Vagina (tissue), 2 donors: Measurements from ENCODE around the gene UFC1.

ENCODE experiments used
- POLR2A ChIP-seq, 2 donors: fragments of 450-650 bp; IDR thresholded peaks; one replicate each; pipeline ENCODE4 v1.6.1; 2017; ENCODE audit warnings: antibody characterized with exemption in 2 of 2, mild to moderate bottlenecking in 2 of 2, moderate library complexity in 2 of 2
- TF ChIP-seq, protein P1 (sequence below), 3 experiments: fragments of 450-650 bp in 2 of 3; fragments of 200-600 bp in 1 of 3; sonication (generic) in 1 of 3; IDR thresholded peaks; one replicate each; pipeline ENCODE4 v1.5.1; 2017 to 2019; ENCODE audit warnings: antibody characterized with exemption in 3 of 3, mild to moderate bottlenecking in 2 of 3, moderate library complexity in 2 of 3

DNA sequence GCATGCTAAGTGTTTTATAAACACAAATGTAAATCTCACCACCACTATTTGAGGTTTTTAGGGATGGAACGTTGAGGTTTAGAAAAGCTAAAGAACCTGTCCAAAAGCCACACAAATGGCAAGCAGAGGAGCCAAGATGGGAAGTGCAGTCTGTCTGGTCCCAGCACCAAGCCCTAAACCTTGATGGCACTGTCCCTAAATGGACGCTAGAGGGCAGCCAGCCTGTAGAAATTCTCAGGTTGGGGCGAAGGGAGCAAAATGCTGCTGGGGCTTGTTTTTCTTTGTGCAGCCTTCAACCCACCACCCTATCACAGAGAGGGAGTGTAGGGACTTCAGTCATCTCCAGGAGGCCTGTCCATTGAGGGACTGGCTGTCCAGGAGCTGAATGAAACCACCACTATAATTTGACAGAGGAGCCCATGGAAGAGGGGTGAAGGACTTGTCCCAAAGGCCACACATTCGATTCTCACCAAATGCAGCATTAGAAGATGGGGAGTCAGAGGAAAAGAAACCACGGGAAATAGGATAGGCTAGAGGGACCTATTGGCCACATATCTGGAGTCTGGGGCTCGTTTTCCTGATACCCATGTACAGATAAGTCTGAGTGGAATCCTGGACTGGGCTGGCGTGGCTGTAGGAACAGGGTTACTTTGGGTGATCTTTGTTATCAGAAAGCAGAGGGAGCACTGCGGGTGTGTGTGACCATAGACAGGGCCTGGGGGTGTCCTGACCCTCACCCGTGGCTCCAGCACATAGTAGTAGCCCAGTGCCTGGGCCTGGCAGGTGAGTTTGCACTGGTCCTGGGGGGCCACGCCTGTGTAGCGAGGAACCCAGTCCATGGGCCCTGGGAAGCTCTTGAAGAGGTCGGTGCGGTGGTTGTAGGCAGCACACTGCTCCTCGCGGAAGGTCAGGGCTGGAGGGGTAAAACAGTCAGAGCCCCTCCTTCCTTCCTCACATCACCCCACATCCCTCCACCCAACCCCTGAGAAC lies 39.0 kb downstream of the UFC1 start:
- no peak for TF ChIP-seq POLR2A (IDR thresholded peaks at IDR 0.05)
- TF ChIP-seq, protein P1, sequence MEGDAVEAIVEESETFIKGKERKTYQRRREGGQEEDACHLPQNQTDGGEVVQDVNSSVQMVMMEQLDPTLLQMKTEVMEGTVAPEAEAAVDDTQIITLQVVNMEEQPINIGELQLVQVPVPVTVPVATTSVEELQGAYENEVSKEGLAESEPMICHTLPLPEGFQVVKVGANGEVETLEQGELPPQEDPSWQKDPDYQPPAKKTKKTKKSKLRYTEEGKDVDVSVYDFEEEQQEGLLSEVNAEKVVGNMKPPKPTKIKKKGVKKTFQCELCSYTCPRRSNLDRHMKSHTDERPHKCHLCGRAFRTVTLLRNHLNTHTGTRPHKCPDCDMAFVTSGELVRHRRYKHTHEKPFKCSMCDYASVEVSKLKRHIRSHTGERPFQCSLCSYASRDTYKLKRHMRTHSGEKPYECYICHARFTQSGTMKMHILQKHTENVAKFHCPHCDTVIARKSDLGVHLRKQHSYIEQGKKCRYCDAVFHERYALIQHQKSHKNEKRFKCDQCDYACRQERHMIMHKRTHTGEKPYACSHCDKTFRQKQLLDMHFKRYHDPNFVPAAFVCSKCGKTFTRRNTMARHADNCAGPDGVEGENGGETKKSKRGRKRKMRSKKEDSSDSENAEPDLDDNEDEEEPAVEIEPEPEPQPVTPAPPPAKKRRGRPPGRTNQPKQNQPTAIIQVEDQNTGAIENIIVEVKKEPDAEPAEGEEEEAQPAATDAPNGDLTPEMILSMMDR (IDR thresholded peaks at IDR 0.05), result peak; percentile 55 to 86 (median 79)
